ENCODE data around the gene RFX3. TPM values are rescaled to one million over a fixed set of nuclear protein-coding genes. Genes with fewer than 3 reads are reported as not detected.

The RFX3 gene
- total and polyA plus RNA-seq, 12 donors, result 1.4 to 14.2 (median 5.5) TPM

DNA sequence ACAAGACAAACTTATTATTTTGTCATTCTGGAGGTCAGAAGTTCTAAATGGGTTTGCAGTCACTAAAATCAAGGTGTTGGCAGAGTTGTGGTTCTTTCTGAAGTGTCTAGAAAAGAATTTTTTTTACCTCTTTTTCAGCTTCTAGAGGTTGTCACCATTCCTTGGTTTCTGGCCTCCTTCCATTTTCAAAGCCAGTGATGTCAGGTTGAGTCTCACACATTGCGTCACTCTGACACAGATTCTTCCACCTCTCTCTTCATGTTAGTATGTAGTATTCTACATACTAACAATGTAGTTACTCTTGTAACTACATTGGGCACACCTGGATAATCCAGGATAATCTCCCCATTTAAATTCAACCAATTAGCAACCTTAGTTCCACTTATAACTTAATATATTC lies 290.3 kb downstream of the RFX3 start:
- H3K36me3 ChIP-seq (replicated peaks in 1 of 2), result no peaks in the 10 kb centered on the region
- no peak overlapping the region for H3K27ac ChIP-seq
- H3K4me1 ChIP-seq (replicated peaks in 1 of 2), result no peaks in the 10 kb centered on the region
- no peaks in the 10 kb centered on the region for H3K27me3 ChIP-seq
- intact Hi-C loops (cut with DNase I), result no loop called here
- WGBS, 4 donors, result 90 to 100% (median 100%) methylated on average over 1 of the region's 1 CpG
- no peaks in the 10 kb centered on the region for H3K9me3 ChIP-seq (replicated peaks in 1 of 3)
- TF ChIP-seq POLR2A (IDR thresholded peaks at IDR 0.05) (no peak), CTCF (IDR thresholded peaks at IDR 0.05) (no peak)
- DNase-seq, result no peak
- H3K4me3 ChIP-seq, result no peak overlapping the region

DNA sequence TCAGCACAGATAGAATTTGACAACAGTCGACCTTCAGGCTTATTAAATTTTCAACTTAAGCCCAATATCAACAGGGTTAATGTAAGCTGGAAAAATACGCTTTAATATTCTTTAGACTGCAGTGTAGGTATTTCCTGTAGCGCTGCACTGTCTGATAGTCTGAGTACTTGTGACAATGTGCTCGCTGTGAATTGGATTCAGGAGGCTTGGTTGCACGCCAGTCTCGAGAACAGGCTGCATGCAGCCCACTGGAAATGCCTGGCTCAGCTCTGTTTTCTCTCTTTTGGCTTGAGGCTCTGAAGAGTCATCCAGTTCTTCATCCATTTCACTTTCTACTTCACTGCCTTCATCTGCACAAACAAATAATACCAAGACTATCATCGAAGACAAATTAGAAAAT lies 300.9 kb downstream of the RFX3 start:
- no peaks in the 10 kb centered on the region for H3K4me1 ChIP-seq (replicated peaks in 1 of 2)
- no peaks in the 10 kb centered on the region for H3K27me3 ChIP-seq
- 84 to 92% (median 88%) methylated on average over 7 of the region's 7 CpGs for WGBS, 4 donors
- no peak for DNase-seq
- no peaks in the 10 kb centered on the region for H3K36me3 ChIP-seq (replicated peaks in 1 of 2)
- intact Hi-C loops (cut with DNase I), result no loop called here
- TF ChIP-seq CTCF (IDR thresholded peaks at IDR 0.05), result no peak
- TF ChIP-seq POLR2A (IDR thresholded peaks at IDR 0.05), result no peak
- H3K4me3 ChIP-seq, result no peak overlapping the region
- H3K27ac ChIP-seq, result no peak overlapping the region
- H3K9me3 ChIP-seq (replicated peaks in 1 of 3), result no peaks in the 10 kb centered on the region

- H3K4me3 ChIP-seq, result no peak overlapping the region
- H3K4me1 ChIP-seq (replicated peaks in 1 of 2), result no peaks in the 10 kb centered on the region
- intact Hi-C loops (cut with DNase I), result no loop called here
- TF ChIP-seq CTCF (IDR thresholded peaks at IDR 0.05) (no peak), POLR2A (IDR thresholded peaks at IDR 0.05) (no peak)
- no peaks in the 10 kb centered on the region for H3K27me3 ChIP-seq
- H3K36me3 ChIP-seq (replicated peaks in 1 of 2), result no peaks in the 10 kb centered on the region
- no peak overlapping the region for H3K27ac ChIP-seq
- WGBS, 4 donors, result 44 to 66% (median 58%) methylated on average over 1 of the region's 1 CpG
- DNase-seq, result no peak
- H3K9me3 ChIP-seq (replicated peaks in 1 of 3), result no peaks in the 10 kb centered on the region
Measured at GRCh38 chr9:3215658-3216057, 310.1 kb downstream of the RFX3 start.

GRCh38 chr9:3214741-3215140 lies 311.1 kb downstream of the RFX3 start:
- 45 to 61% (median 51%) methylated on average over 4 of the region's 4 CpGs for WGBS, 4 donors
- H3K9me3 ChIP-seq (replicated peaks in 1 of 3), result no peaks in the 10 kb centered on the region
- intact Hi-C loops (cut with DNase I), result no loop called here
- no peaks in the 10 kb centered on the region for H3K36me3 ChIP-seq (replicated peaks in 1 of 2)
- no peaks in the 10 kb centered on the region for H3K27me3 ChIP-seq
- H3K27ac ChIP-seq, result no peak overlapping the region
- DNase-seq, result no peak
- H3K4me1 ChIP-seq (replicated peaks in 1 of 2), result no peaks in the 10 kb centered on the region
- H3K4me3 ChIP-seq, result no peak overlapping the region
- no peak for TF ChIP-seq POLR2A (IDR thresholded peaks at IDR 0.05)
- TF ChIP-seq CTCF (IDR thresholded peaks at IDR 0.05), result no peak

Measured in adrenal gland (tissue), 12 donors.